Fibroblast of lung (primary cell): ENCODE measurements around the gene ZDHHC8. TPM values are rescaled to one million over a fixed set of nuclear protein-coding genes. Genes with fewer than 3 reads are reported as not detected.

Experiments used
- DNase-seq, 2 donors: peaks; one replicate each; pipeline versions ENCODE4 v3.0.0 to v3.0.0-alpha.2; 2010; ENCODE audit warnings: low read depth in 2 of 2
- H2AFZ ChIP-seq: 2 replicates; pipeline ENCODE4 v1.5.1; 2012; ENCODE audit warnings: low read length, control low read depth, inconsistent platforms
- H3K27ac ChIP-seq: 2 replicates; pipeline ENCODE4 v1.5.1; 2011; ENCODE audit warnings: low read length, control low read depth; ENCODE audit not compliant: insufficient read depth
- H3K27me3 ChIP-seq: 2 replicates; pipeline ENCODE4 v1.5.1; 2011; ENCODE audit warnings: mild to moderate bottlenecking, low read length; ENCODE audit not compliant: control insufficient read depth, insufficient read depth
- H3K36me3 ChIP-seq: 2 replicates; pipeline ENCODE4 v1.5.1; 2011; ENCODE audit warnings: low read length; ENCODE audit not compliant: control insufficient read depth, insufficient read depth
- H3K4me1 ChIP-seq: 2 replicates; pipeline ENCODE4 v1.5.1; 2011; ENCODE audit warnings: low read length; ENCODE audit not compliant: control insufficient read depth, insufficient read depth; ENCODE audit errors: extremely low read depth
- H3K4me2 ChIP-seq: 2 replicates; pipeline ENCODE4 v1.5.1; 2011; ENCODE audit warnings: low read length, control low read depth; ENCODE audit not compliant: insufficient read depth; ENCODE audit errors: extremely low read depth
- H3K4me3 ChIP-seq, 4 experiments: fragments of 200-600 bp in 1 of 4; sonication (generic) in 1 of 4; replicated peaks in 1 of 4; 2 replicates each; pipeline ENCODE4 v1.5.1; 2011 to 2016; ENCODE audit warnings: low read length in 4 of 4, low read depth in 3 of 4, mild to moderate bottlenecking in 3 of 4, control low read depth in 2 of 4, inconsistent platforms in 1 of 4, mixed read lengths in 1 of 4; ENCODE audit not compliant: insufficient read depth in 1 of 4; ENCODE audit errors: control extremely low read depth in 1 of 4
- H3K79me2 ChIP-seq: 2 replicates; pipeline ENCODE4 v1.5.1; 2012; ENCODE audit warnings: mild to moderate bottlenecking, low read length, inconsistent platforms; ENCODE audit not compliant: control insufficient read depth, insufficient read depth
- H3K9ac ChIP-seq: 2 replicates; pipeline ENCODE4 v1.5.1; 2011; ENCODE audit warnings: mild to moderate bottlenecking, low read length, control low read depth; ENCODE audit not compliant: insufficient read depth
- H3K9me3 ChIP-seq: 2 replicates; pipeline ENCODE4 v1.5.1; 2012; ENCODE audit warnings: low read depth, low read length; ENCODE audit not compliant: control insufficient read depth, insufficient read depth
- H4K20me1 ChIP-seq: 2 replicates; pipeline ENCODE4 v1.5.1; 2011; ENCODE audit warnings: low read length; ENCODE audit not compliant: control insufficient read depth, insufficient read depth; ENCODE audit errors: extremely low read depth
- EZH2 ChIP-seq: IDR thresholded peaks from 2 replicates; pipeline ENCODE4 v1.5.1; 2012; ENCODE audit warnings: low read length, control low read depth, mild to moderate bottlenecking; ENCODE audit errors: missing control alignments
- polyA plus RNA-seq, 2 donors: library from polyadenylated mRNA; depleted of rRNA in 1 of 2; stranded (reverse) in 1 of 2; unstranded in 1 of 2; fragments of >200 nt; gene quantifications; 2 replicates each; pipeline ENCODE4 v1.2.1, GENCODE V29; 2011 to 2012; ENCODE audit warnings: missing spikeins in 1 of 2
- total RNA-seq: library from RNA; depleted of rRNA; stranded (reverse); fragments of >200 nt; gene quantifications from 2 replicates; pipeline ENCODE4 v1.2.1, GENCODE V29; 2014
- TF ChIP-seq, protein P1 (sequence below), 2 donors: IDR thresholded peaks in 1 of 2; conservative IDR thresholded peaks in 1 of 2; 1 replicate in 1 of 2; 2 replicates in 1 of 2; pipeline ENCODE4 v1.5.1; 2011 to 2012; ENCODE audit warnings: low read length in 2 of 2, control low read depth in 1 of 2, inconsistent platforms in 1 of 2, low read depth in 1 of 2, mild to moderate bottlenecking in 1 of 2

Gene ZDHHC8
- total and polyA plus RNA-seq, 2 donors (not counting 1 experiment from before 2014, with no cell fraction given): 6.6 to 26.2 TPM

DNA sequence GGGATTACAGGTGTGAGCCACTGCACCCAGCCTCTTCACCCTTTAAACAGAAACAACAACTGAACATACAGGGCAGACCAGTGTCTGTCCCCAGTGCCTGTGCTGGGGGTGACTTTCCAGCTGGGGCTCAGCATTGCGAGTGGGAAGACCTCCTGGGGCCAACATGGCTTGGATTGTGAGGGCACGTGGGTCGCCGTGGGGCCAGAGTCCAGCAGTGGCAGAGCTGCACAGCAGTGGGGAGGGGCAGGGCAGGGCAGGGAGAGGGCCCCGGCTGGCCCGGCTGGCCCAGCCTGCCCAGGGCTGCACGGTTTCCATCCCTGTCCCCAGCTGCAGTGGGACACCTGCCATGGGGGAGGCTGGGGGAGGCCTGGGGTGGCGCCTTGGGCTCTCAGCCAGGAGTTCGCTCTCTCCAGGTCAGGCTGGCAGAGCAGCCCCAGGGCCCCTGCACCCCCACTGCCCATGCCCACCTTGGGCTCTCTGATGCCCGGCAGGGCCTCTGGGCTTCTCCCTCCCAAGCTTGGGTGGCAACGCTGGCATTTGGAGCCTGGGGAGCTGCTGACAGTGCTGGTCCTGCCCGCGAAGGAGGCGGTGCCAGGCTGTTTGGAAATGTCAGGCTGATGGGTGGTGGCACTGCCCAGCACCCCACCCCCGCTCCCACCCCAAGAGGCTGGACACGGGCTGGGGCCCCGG, 49.7 kb downstream of the ZDHHC8 start:
- no peak for DNase-seq

DNA sequence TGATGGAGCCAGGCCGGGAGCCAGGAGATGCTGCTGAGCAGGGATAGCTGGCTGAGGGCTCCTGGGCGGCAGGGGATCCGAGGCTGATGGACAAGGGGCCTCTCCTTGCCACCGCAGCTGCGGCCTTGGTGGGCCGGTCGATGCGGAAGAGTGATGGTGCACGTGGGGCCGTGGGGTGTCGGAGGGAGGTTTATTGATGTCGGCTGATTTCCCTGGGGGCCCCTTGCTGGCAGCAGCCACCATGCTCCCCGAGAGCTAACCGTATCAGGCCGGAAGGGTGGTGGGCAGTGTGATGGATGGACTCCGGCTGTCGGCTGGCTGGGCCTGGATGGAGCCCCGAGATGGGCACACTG, 50.3 kb downstream of the ZDHHC8 start:
- H2AFZ ChIP-seq: no peak overlapping the region
- no peak overlapping the region for H3K4me3 ChIP-seq
- no peak overlapping the region for H3K4me2 ChIP-seq
- TF ChIP-seq, protein P1, sequence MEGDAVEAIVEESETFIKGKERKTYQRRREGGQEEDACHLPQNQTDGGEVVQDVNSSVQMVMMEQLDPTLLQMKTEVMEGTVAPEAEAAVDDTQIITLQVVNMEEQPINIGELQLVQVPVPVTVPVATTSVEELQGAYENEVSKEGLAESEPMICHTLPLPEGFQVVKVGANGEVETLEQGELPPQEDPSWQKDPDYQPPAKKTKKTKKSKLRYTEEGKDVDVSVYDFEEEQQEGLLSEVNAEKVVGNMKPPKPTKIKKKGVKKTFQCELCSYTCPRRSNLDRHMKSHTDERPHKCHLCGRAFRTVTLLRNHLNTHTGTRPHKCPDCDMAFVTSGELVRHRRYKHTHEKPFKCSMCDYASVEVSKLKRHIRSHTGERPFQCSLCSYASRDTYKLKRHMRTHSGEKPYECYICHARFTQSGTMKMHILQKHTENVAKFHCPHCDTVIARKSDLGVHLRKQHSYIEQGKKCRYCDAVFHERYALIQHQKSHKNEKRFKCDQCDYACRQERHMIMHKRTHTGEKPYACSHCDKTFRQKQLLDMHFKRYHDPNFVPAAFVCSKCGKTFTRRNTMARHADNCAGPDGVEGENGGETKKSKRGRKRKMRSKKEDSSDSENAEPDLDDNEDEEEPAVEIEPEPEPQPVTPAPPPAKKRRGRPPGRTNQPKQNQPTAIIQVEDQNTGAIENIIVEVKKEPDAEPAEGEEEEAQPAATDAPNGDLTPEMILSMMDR (conservative IDR thresholded peaks at IDR 0.05 in 1 of 2, IDR thresholded peaks at IDR 0.05 in 1 of 2; ENCODE audit: low read depth in 1 of 2, low read length in 2 of 2): no peak
- no peak for TF ChIP-seq EZH2
- H3K27me3 ChIP-seq: no peaks in the 10 kb centered on the region
- no peak overlapping the region for H3K27ac ChIP-seq
- no peaks in the 10 kb centered on the region for H3K79me2 ChIP-seq
- no peaks in the 10 kb centered on the region for H3K9me3 ChIP-seq
- H3K9ac ChIP-seq: no peak overlapping the region
- DNase-seq: no peak
- H3K36me3 ChIP-seq: no peaks in the 10 kb centered on the region
- H3K4me1 ChIP-seq: no peaks in the 10 kb centered on the region
- peaks cover 2% of the 10 kb centered on the region for H4K20me1 ChIP-seq

More for the DNA sequence above, 49.7 kb downstream of the ZDHHC8 start:
- no peak overlapping the region for H3K27ac ChIP-seq
- H3K27me3 ChIP-seq: no peaks in the 10 kb centered on the region
- no peaks in the 10 kb centered on the region for H3K4me1 ChIP-seq
- H3K9ac ChIP-seq: no peak overlapping the region
- TF ChIP-seq, protein P1 (conservative IDR thresholded peaks at IDR 0.05 in 1 of 2, IDR thresholded peaks at IDR 0.05 in 1 of 2; ENCODE audit: low read depth in 1 of 2, low read length in 2 of 2): no peak
- TF ChIP-seq EZH2: no peak
- H2AFZ ChIP-seq: no peak overlapping the region
- no peaks in the 10 kb centered on the region for H3K79me2 ChIP-seq
- H3K4me3 ChIP-seq: no peak overlapping the region
- no peaks in the 10 kb centered on the region for H3K36me3 ChIP-seq
- H4K20me1 ChIP-seq: peaks cover 2% of the 10 kb centered on the region
- no peak overlapping the region for H3K4me2 ChIP-seq
- no peaks in the 10 kb centered on the region for H3K9me3 ChIP-seq

GRCh38 chr22:20182365-20182764, 50.8 kb downstream of the ZDHHC8 start:
- no peaks in the 10 kb centered on the region for H3K9me3 ChIP-seq
- H3K79me2 ChIP-seq: no peaks in the 10 kb centered on the region
- H3K9ac ChIP-seq: no peak overlapping the region
- peaks cover 2% of the 10 kb centered on the region for H4K20me1 ChIP-seq
- H2AFZ ChIP-seq: no peak overlapping the region
- DNase-seq: no peak
- no peak overlapping the region for H3K4me2 ChIP-seq
- TF ChIP-seq, protein P1 (conservative IDR thresholded peaks at IDR 0.05 in 1 of 2, IDR thresholded peaks at IDR 0.05 in 1 of 2; ENCODE audit: low read depth in 1 of 2, low read length in 2 of 2): no peak
- TF ChIP-seq EZH2: no peak
- H3K36me3 ChIP-seq: no peaks in the 10 kb centered on the region
- H3K4me1 ChIP-seq: no peaks in the 10 kb centered on the region
- no peak overlapping the region for H3K27ac ChIP-seq
- no peak overlapping the region for H3K4me3 ChIP-seq
- H3K27me3 ChIP-seq: no peaks in the 10 kb centered on the region
